H1 (cell line): ENCODE results near the gene PKD2. TPM values are rescaled to one million over a fixed set of nuclear protein-coding genes. Genes with fewer than 3 reads are reported as not detected.

Experiments
- CTCF ChIA-PET: fragments of 300-600 bp; sonication (Branson Sonifier 250); formaldehyde crosslinking; loops from one replicate; lab custom pipeline; 2021; ENCODE audit not compliant: partially characterized antibody; lab: Charles Lee
- POLR2A ChIA-PET: fragments of 300-600 bp; sonication (Branson Sonifier 250); formaldehyde crosslinking; loops from one replicate; lab custom pipeline; 2021; ENCODE audit warnings: inconsistent platforms; ENCODE audit not compliant: partially characterized antibody; lab: Charles Lee
- DNase-seq, 2 experiments: peaks; one replicate each; pipeline versions ENCODE4 v3.0.0 to v3.0.0-alpha.2; 2010 to 2022; ENCODE audit warnings: low spot score in 2 of 2, low read depth in 1 of 2, mixed read lengths in 1 of 2
- FAIRE-seq: peaks from 2 replicates; lab custom pipeline; 2011; peaks lifted over from hg19 to GRCh38; lab: Jason Lieb, UNC
- H2AFZ ChIP-seq: 2 replicates; pipeline ENCODE4 v1.8.1; 2012; ENCODE audit warnings: low read length, inconsistent platforms
- H2AK5ac ChIP-seq: 2 replicates; pipeline ENCODE4 v1.6.1; 2013; ENCODE audit warnings: low read depth, low read length
- H2BK120ac ChIP-seq: replicated peaks from 2 replicates; pipeline ENCODE3; 2013; ENCODE audit warnings: low read depth, low read length, inconsistent platforms
- H2BK12ac ChIP-seq: 2 replicates; pipeline ENCODE4 v1.6.1; 2013; ENCODE audit warnings: low read depth, low read length
- H2BK15ac ChIP-seq: 2 replicates; pipeline ENCODE4 v1.6.1; 2013; ENCODE audit warnings: low read length
- H2BK20ac ChIP-seq: 2 replicates; pipeline ENCODE4 v1.6.1; 2013; ENCODE audit warnings: low read length
- H2BK5ac ChIP-seq: 2 replicates; pipeline ENCODE4 v1.6.1; 2013; ENCODE audit warnings: low read depth, low read length
- H3K14ac ChIP-seq: 2 replicates; pipeline ENCODE4 v1.6.1; 2013; ENCODE audit warnings: inconsistent platforms; ENCODE audit not compliant: insufficient read length
- H3K18ac ChIP-seq: 2 replicates; pipeline ENCODE4 v1.6.1; 2013; ENCODE audit warnings: low read length; ENCODE audit errors: extremely low read depth
- H3K23ac ChIP-seq: 2 replicates; pipeline ENCODE4 v1.6.1; 2013; ENCODE audit warnings: inconsistent platforms; ENCODE audit not compliant: insufficient read length
- H3K23me2 ChIP-seq: 2 replicates; pipeline ENCODE4 v1.6.1; 2013; ENCODE audit warnings: low read depth, low read length
- H3K27ac ChIP-seq: 2 replicates; pipeline ENCODE4 v1.6.1; 2011; ENCODE audit warnings: low read depth, low read length, inconsistent platforms
- H3K27me3 ChIP-seq, 4 experiments: replicated peaks in 1 of 4; 1 replicate in 1 of 4; 2 replicates in 3 of 4; pipeline versions ENCODE4 v1.6.1 to v1.8.1; 2011 to 2013; ENCODE audit warnings: low read length in 3 of 4, mild to moderate bottlenecking in 3 of 4, inconsistent platforms in 2 of 4, mixed read lengths in 2 of 4, moderate library complexity in 1 of 4; ENCODE audit not compliant: control insufficient read depth in 3 of 4, insufficient read depth in 3 of 4; ENCODE audit errors: extremely low read depth in 1 of 4
- H3K36me3 ChIP-seq, 4 experiments: 2 replicates each; pipeline versions ENCODE4 v1.6.1 to v1.8.1; 2011 to 2013; ENCODE audit warnings: mild to moderate bottlenecking in 4 of 4, low read length in 3 of 4, moderate library complexity in 2 of 4, control low read depth in 1 of 4, inconsistent platforms in 1 of 4; ENCODE audit not compliant: insufficient read depth in 4 of 4, control insufficient read depth in 2 of 4
- H3K4ac ChIP-seq: replicated peaks from 2 replicates; pipeline ENCODE3; 2013; ENCODE audit warnings: low read length, low read depth, mixed read lengths, inconsistent platforms; ENCODE audit not compliant: insufficient read length
- H3K4me1 ChIP-seq, 4 experiments: replicated peaks in 1 of 4; 1 replicate in 1 of 4; 2 replicates in 3 of 4; pipeline versions ENCODE4 v1.6.1 to v1.8.1; 2011 to 2013; ENCODE audit warnings: low read length in 3 of 4, inconsistent platforms in 2 of 4, mixed read lengths in 1 of 4; ENCODE audit not compliant: insufficient read depth in 4 of 4, control insufficient read depth in 3 of 4
- H3K4me2 ChIP-seq, 2 experiments: 2 replicates each; pipeline versions ENCODE4 v1.6.1 to v1.8.1; 2011 to 2013; ENCODE audit warnings: low read depth in 2 of 2, low read length in 2 of 2, control low read depth in 1 of 2, inconsistent platforms in 1 of 2, mild to moderate bottlenecking in 1 of 2; ENCODE audit not compliant: insufficient read depth in 1 of 2
- H3K4me3 ChIP-seq, 4 experiments: fragments of 200-600, 300-600 bp in 1 of 4; sonication (generic), shearing (Covaris generic), sonication (Bioruptor Twin) in 1 of 4; 2 replicates each; pipeline versions ENCODE4 v1.5.1 to v1.8.1; 2011 to 2016; ENCODE audit warnings: low read length in 4 of 4, low read depth in 3 of 4, control low read depth in 2 of 4, inconsistent platforms in 2 of 4, mild to moderate bottlenecking in 2 of 4, mixed read lengths in 1 of 4, moderate library complexity in 1 of 4; ENCODE audit not compliant: insufficient read depth in 2 of 4; ENCODE audit errors: extremely low read depth in 1 of 4
- H3K56ac ChIP-seq: replicated peaks from 2 replicates; pipeline ENCODE3; 2013; ENCODE audit warnings: low read depth, mild to moderate bottlenecking, mixed read lengths, low read length, inconsistent platforms; ENCODE audit not compliant: insufficient read length
- H3K79me1 ChIP-seq: 2 replicates; pipeline ENCODE4 v1.6.1; 2013; ENCODE audit warnings: low read depth, low read length, control low read depth
- H3K79me2 ChIP-seq, 2 experiments: 2 replicates each; pipeline versions ENCODE4 v1.6.1 to v1.8.1; 2012 to 2013; ENCODE audit warnings: low read length in 2 of 2, mild to moderate bottlenecking in 2 of 2, inconsistent platforms in 1 of 2; ENCODE audit not compliant: insufficient read depth in 2 of 2, control insufficient read depth in 1 of 2
- H3K9ac ChIP-seq, 4 experiments: replicated peaks in 1 of 4; 1 replicate in 1 of 4; 2 replicates in 3 of 4; pipeline versions ENCODE4 v1.6.1 to v1.8.1; 2011 to 2013; ENCODE audit warnings: low read depth in 3 of 4, low read length in 3 of 4, control low read depth in 2 of 4, mild to moderate bottlenecking in 2 of 4, moderate library complexity in 2 of 4, inconsistent platforms in 1 of 4; ENCODE audit errors: extremely low read depth in 1 of 4
- H3K9me3 ChIP-seq, 2 experiments: 2 replicates each; pipeline versions ENCODE4 v1.6.1 to v1.8.1; 2012 to 2013; ENCODE audit warnings: mild to moderate bottlenecking in 2 of 2, moderate library complexity in 2 of 2, control low read depth in 1 of 2, inconsistent platforms in 1 of 2, low read depth in 1 of 2, low read length in 1 of 2, mixed read lengths in 1 of 2; ENCODE audit not compliant: insufficient read depth in 2 of 2
- H4K20me1 ChIP-seq, 2 experiments: replicated peaks in 1 of 2; 2 replicates each; pipeline versions ENCODE3 to v1.8.1; 2011 to 2013; ENCODE audit warnings: inconsistent platforms in 2 of 2, low read length in 2 of 2, mild to moderate bottlenecking in 1 of 2; ENCODE audit not compliant: insufficient read depth in 2 of 2, control insufficient read depth in 1 of 2
- H4K5ac ChIP-seq: 2 replicates; pipeline ENCODE4 v1.6.1; 2013; ENCODE audit warnings: low read length, low read depth, mixed read lengths, inconsistent platforms; ENCODE audit not compliant: insufficient read length
- H4K8ac ChIP-seq: 2 replicates; pipeline ENCODE4 v1.8.0; 2013; ENCODE audit warnings: mild to moderate bottlenecking, moderate library complexity, low read length, inconsistent platforms; ENCODE audit not compliant: insufficient read depth; ENCODE audit errors: extremely low read depth
- H4K91ac ChIP-seq: replicated peaks from 2 replicates; pipeline ENCODE3; 2013; ENCODE audit warnings: low read length, mixed read lengths, inconsistent platforms; ENCODE audit not compliant: insufficient read length
- ATF2 ChIP-seq: IDR thresholded peaks from 2 replicates; pipeline ENCODE4 v1.6.1; 2012; ENCODE audit warnings: low read length, inconsistent platforms
- EP300 ChIP-seq, 2 experiments: IDR thresholded peaks; 1 replicate in 1 of 2; 2 replicates in 1 of 2; pipeline ENCODE4 v1.6.1; 2011 to 2012; ENCODE audit warnings: low read depth in 2 of 2, low read length in 2 of 2, mild to moderate bottlenecking in 2 of 2, borderline replicate concordance in 1 of 2, inconsistent platforms in 1 of 2, moderate library complexity in 1 of 2
- POLR2AphosphoS5 ChIP-seq: IDR thresholded peaks from 2 replicates; pipeline ENCODE4 v1.6.1; 2011; ENCODE audit warnings: low read depth, low read length
- SIRT6 ChIP-seq: IDR thresholded peaks from one replicate; pipeline ENCODE4 v1.7.1; 2012; ENCODE audit warnings: low read length, inconsistent platforms
- SP1 ChIP-seq: IDR thresholded peaks from 2 replicates; pipeline ENCODE4 v1.6.1; 2011; ENCODE audit warnings: low read depth, low read length
- WGBS, 2 experiments: shearing (Covaris generic) in 1 of 2; methylation state at CpG; one replicate each; pipeline versions ENCODE4 v1.1.6 to v1.1.7; 2013 to 2015; ENCODE audit warnings: low lambda C conversion rate in 2 of 2, mixed read lengths in 2 of 2, inconsistent platforms in 1 of 2, low coverage in 1 of 2, missing lambda C conversion rate in 1 of 2; ENCODE audit not compliant: insufficient replicate concordance in 2 of 2, insufficient coverage in 1 of 2, insufficient read length in 1 of 2; ENCODE audit errors: extremely low coverage in 1 of 2, missing lambda C conversion rate in 1 of 2; 5-methylcytosine and 5-hydroxymethylcytosine counted together
- polyA plus RNA-seq, 7 experiments: library from polyadenylated mRNA; depleted of rRNA in 3 of 7; stranded (reverse) in 5 of 7; unstranded in 2 of 7; fragments of >200 nt in 5 of 7; fragments of 200-250 nt in 2 of 7; gene quantifications; 1 replicate in 5 of 7; 2 replicates in 1 of 7; 4 replicates in 1 of 7; pipeline versions ENCODE4 v1.2.1 to v1.2.3, GENCODE V29; 2011 to 2013; ENCODE audit warnings: missing spikeins in 2 of 7, mixed read lengths in 2 of 7
- total RNA-seq: library from RNA; stranded (reverse); fragmentation: NEBNext Ultra II Directional; extraction: Animal tissue kit (Norgen Biotek cat#: 25700); gene quantifications from 2 replicates; pipeline ENCODE4 v1.2.1, GENCODE V29; 2021

The PKD2 gene
- total and polyA plus RNA-seq, 2 of the 8 experiments (the other 6 are each of a cell fraction or from before 2014, with no cell fraction given), result 16.0 to 32.0 TPM

- no peak for FAIRE-seq
- Histone ChIP-seq H4K91ac (no peak overlapping the region), H3K27me3 (no peaks in the 10 kb centered on the region), H3K79me1 (peaks cover 2% of the 10 kb centered on the region; the same call in 1 of the 2 replicates), H3K9ac (no peak overlapping the region), H3K36me3 (peaks cover 17 to 57% (median 42%) of the 10 kb centered on the region in 4 experiments; a peak in 7 of 8 replicates), H3K79me2 (peaks cover 0 to 6% of the 10 kb centered on the region in 2 experiments; a peak in 1 of 4 replicates), H2AFZ (no peak overlapping the region), H3K9me3 (no peaks in the 10 kb centered on the region), H3K4me3 (no peak overlapping the region), H3K4me1 (no peaks in the 10 kb centered on the region), H2BK20ac (no peak overlapping the region), H3K56ac (no peak overlapping the region), H3K18ac (no peak overlapping the region), H3K4ac (no peak overlapping the region), H3K14ac (no peak overlapping the region), H2AK5ac (no peak overlapping the region), H4K20me1 (peaks cover 0 to 5% of the 10 kb centered on the region in 2 experiments), H2BK15ac (no peak overlapping the region), H3K23me2 (no peaks in the 10 kb centered on the region), H4K8ac (no peak overlapping the region), H4K5ac (no peak overlapping the region), H2BK12ac (no peak overlapping the region), H3K4me2 (no peak overlapping the region), H3K27ac (no peak overlapping the region), H2BK5ac (no peak overlapping the region), H3K23ac (no peak overlapping the region), H2BK120ac (no peak overlapping the region)
- CTCF ChIA-PET, result interaction anchor here (1.1 to 3.3 kb wide), 3 partner anchors 8 to 176 kb away, joined by 4 to 46 read pairs (median 5); no protein-coding TSS in a partner anchor
- DNase-seq, result no peak
- TF ChIP-seq EP300 (IDR thresholded peaks at IDR 0.05; ENCODE audit: borderline replicate concordance in 1 of 2, low read depth in 2 of 2, low read length in 2 of 2), result no peak
- no peak for TF ChIP-seq ATF2
- TF ChIP-seq SP1, result no peak
- TF ChIP-seq POLR2AphosphoS5, result no peak
- no peak for TF ChIP-seq SIRT6
- POLR2A ChIA-PET, result no interaction called here
- WGBS, 2 experiments, result 84% methylated on average over 2 of the region's 2 CpGs; no CpG with 5 or more reads in 1 of the 2 experiments
Measured at GRCh38 chr4:88035292-88035691, 27.9 kb downstream of the PKD2 start.
